ENCODE results near the gene FAM47C. TPM values are rescaled to one million over a fixed set of nuclear protein-coding genes. Genes with fewer than 3 reads are reported as not detected.
"Not testable (repeated sequence)": the region's sequence is repeated elsewhere in the genome, so short reads cannot be mapped to it uniquely, and the experiment has no call there.

FAM47C gene
- total and polyA plus RNA-seq, 10 of the 15 experiments (the other 5 are each of a cell fraction or from before 2014, with no cell fraction given) = not detected

GRCh38 chrX:37042956-37043885 lies 35.1 kb downstream of the FAM47C start:
- RAD21 ChIA-PET (ENCODE audit: unreplicated experiment); H3K4me1 ChIP-seq (ENCODE audit: control insufficient read depth, insufficient read depth, low read length); H3K27ac ChIP-seq (ENCODE audit: control insufficient read depth, insufficient read depth); H4K20me1 ChIP-seq (ENCODE audit: control insufficient read depth, insufficient read depth); H3K4me2 ChIP-seq (ENCODE audit: control insufficient read depth, insufficient read depth); H3K4me3 ChIP-seq; H3K36me3 ChIP-seq (ENCODE audit: control insufficient read depth in 2 of 2, insufficient read depth in 2 of 2, low read length in 1 of 2); H3K27me3 ChIP-seq (replicated peaks in 1 of 2; ENCODE audit: control insufficient read depth in 2 of 2, insufficient read depth in 2 of 2, low read length in 1 of 2); intact Hi-C loops (cut with micrococcal nuclease; ENCODE audit: unreplicated experiment); H3K9me3 ChIP-seq (replicated peaks; ENCODE audit: control insufficient read depth, insufficient read depth, low read length); in situ Hi-C loops (cut with MboI); H3K79me2 ChIP-seq (ENCODE audit: control insufficient read depth, insufficient read depth, low read length); SMC1A ChIA-PET (ENCODE audit: uncharacterized antibody, unreplicated experiment); BruUV-seq (replicated peaks); CTCF ChIA-PET; POLR2A ChIA-PET; ATAC-seq; FAIRE-seq; H3K9ac ChIP-seq (ENCODE audit: control insufficient read depth, insufficient read depth, low read length); DNase-seq (ENCODE audit: low read depth, low spot score); H2AFZ ChIP-seq (ENCODE audit: control insufficient read depth, low read depth, low read length): not testable (repeated sequence)
- WGBS (ENCODE audit: insufficient coverage, insufficient replicate concordance, low lambda C conversion rate, missing lambda C conversion rate) = 75% methylated on average over 34 of the region's 56 CpGs

DNA sequence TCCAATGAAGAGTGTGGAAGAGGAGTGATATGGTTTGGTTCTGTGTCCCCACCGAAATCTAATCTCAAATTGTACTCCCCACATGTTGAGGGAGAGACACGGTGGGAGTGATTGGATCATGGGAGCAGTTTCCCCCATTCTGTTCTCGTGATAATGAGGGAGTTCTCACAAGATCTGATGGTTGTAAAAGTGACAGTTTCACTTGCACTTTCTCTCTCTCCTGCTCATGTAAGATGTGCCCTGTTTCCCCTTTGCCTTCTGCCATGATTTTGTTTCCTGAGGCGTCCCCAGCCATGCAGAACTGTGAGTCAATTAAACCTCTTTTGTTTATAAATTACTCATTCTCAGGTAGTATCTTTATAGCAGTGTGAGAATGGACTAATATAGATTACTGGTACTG lies 39.6 kb downstream of the FAM47C start:
- FAIRE-seq (no peak), ATAC-seq (peak; percentile 29; the same call in 1 of the 3 replicates), DNase-seq (ENCODE audit: low read depth, low spot score) (no peak)
- CTCF ChIA-PET = no interaction called here
- 0% methylated on average over 4 of the region's 4 CpGs for WGBS (ENCODE audit: insufficient coverage, insufficient replicate concordance, low lambda C conversion rate, missing lambda C conversion rate)
- no peak for TF ChIP-seq POLR2AphosphoS2 (IDR thresholded peaks at IDR 0.05; ENCODE audit: low read depth, low read length)
- TF ChIP-seq CHD2 (IDR thresholded peaks at IDR 0.05; ENCODE audit: borderline replicate concordance, low read depth, low read length) = peak; percentile 48; the same call in 1 of the 2 replicates
- Histone ChIP-seq H4K20me1 (ENCODE audit: control insufficient read depth, insufficient read depth) (no peaks in the 10 kb centered on the region), H3K27ac (ENCODE audit: control insufficient read depth, insufficient read depth) (no peak overlapping the region), H3K4me1 (ENCODE audit: control insufficient read depth, insufficient read depth, low read length) (no peaks in the 10 kb centered on the region), H3K79me2 (ENCODE audit: control insufficient read depth, insufficient read depth, low read length) (no peaks in the 10 kb centered on the region), H3K9ac (ENCODE audit: control insufficient read depth, insufficient read depth, low read length) (no peak overlapping the region), H3K4me2 (ENCODE audit: control insufficient read depth, insufficient read depth) (no peak overlapping the region), H3K9me3 (replicated peaks; ENCODE audit: control insufficient read depth, insufficient read depth, low read length) (no peaks in the 10 kb centered on the region), H2AFZ (ENCODE audit: control insufficient read depth, low read depth, low read length) (no peak overlapping the region), H3K36me3 (ENCODE audit: control insufficient read depth in 2 of 2, insufficient read depth in 2 of 2, low read length in 1 of 2) (no peaks in the 10 kb centered on the region), H3K4me3 (no peak overlapping the region), H3K27me3 (replicated peaks in 1 of 2; ENCODE audit: control insufficient read depth in 2 of 2, insufficient read depth in 2 of 2, low read length in 1 of 2) (no peaks in the 10 kb centered on the region)
- BruUV-seq (replicated peaks) = no TSS peak
- POLR2A ChIA-PET = no interaction called here
- RAD21 ChIA-PET (ENCODE audit: unreplicated experiment) = no interaction called here
- intact Hi-C loops (cut with micrococcal nuclease; ENCODE audit: unreplicated experiment) (no loop called here), in situ Hi-C loops (cut with MboI) (no loop called here)
- SMC1A ChIA-PET (ENCODE audit: uncharacterized antibody, unreplicated experiment) = no interaction called here

DNA sequence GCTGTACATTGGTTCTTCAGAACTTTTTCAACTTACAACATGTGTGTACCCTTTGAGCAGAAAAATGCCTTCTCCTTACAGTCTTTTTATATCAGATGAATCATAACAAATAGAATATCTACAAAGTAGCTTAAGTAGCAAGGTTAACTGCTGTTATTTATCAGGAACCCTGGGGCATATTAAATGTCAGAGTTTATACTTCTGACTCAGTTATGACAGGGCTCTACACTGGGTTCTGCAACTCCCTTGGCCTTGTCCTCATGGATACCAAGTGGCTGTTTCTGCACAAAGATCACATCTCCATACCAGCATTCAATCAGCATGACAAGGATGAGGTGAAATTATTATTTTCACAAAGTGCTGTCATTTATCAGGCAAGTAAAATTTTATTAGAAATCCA lies 49.4 kb downstream of the FAM47C start:
- H2AFZ ChIP-seq (ENCODE audit: control insufficient read depth, low read depth, low read length); H3K9ac ChIP-seq (ENCODE audit: control insufficient read depth, insufficient read depth, low read length); H3K4me2 ChIP-seq (ENCODE audit: control insufficient read depth, insufficient read depth); POLR2A ChIA-PET; in situ Hi-C loops (cut with MboI); H3K9me3 ChIP-seq (replicated peaks; ENCODE audit: control insufficient read depth, insufficient read depth, low read length); CTCF ChIA-PET; H4K20me1 ChIP-seq (ENCODE audit: control insufficient read depth, insufficient read depth); H3K4me3 ChIP-seq; H3K36me3 ChIP-seq (ENCODE audit: control insufficient read depth in 2 of 2, insufficient read depth in 2 of 2, low read length in 1 of 2); BruUV-seq (replicated peaks); H3K4me1 ChIP-seq (ENCODE audit: control insufficient read depth, insufficient read depth, low read length); ATAC-seq; H3K27me3 ChIP-seq (replicated peaks in 1 of 2; ENCODE audit: control insufficient read depth in 2 of 2, insufficient read depth in 2 of 2, low read length in 1 of 2); SMC1A ChIA-PET (ENCODE audit: uncharacterized antibody, unreplicated experiment); intact Hi-C loops (cut with micrococcal nuclease; ENCODE audit: unreplicated experiment); DNase-seq (ENCODE audit: low read depth, low spot score); RAD21 ChIA-PET (ENCODE audit: unreplicated experiment); H3K79me2 ChIP-seq (ENCODE audit: control insufficient read depth, insufficient read depth, low read length); H3K27ac ChIP-seq (ENCODE audit: control insufficient read depth, insufficient read depth): not testable (repeated sequence)
- FAIRE-seq = peak; percentile 68

Data from GM12878 (cell line).